Activated T-cell treated with anti-CD3 and anti-CD28 coated beads, Interleukin-2, amount 50 U/mL, for 72 hours (primary cell): ENCODE measurements around the gene DCAF15. TPM values are rescaled to one million over a fixed set of nuclear protein-coding genes. Genes with fewer than 3 reads are reported as not detected.

Experiments
- ATAC-seq, 2 donors: fragments of 150-1000 bp; cut with Tn5 transposase; replicated peaks in 1 of 2; 2 replicates each; pipeline ENCODE4 v1.10.0; 2021; ENCODE audit warnings: moderate library complexity in 2 of 2, mild to moderate bottlenecking in 1 of 2
- DNase-seq, 2 donors: peaks; one replicate each; pipeline ENCODE4 v3.0.0; 2021 to 2022; ENCODE audit warnings: mixed read lengths in 1 of 2
- H3K27ac Mint-ChIP-seq: one replicate; pipeline ENCODE4 v1.8.0; 2022; ENCODE audit warnings: mild to moderate bottlenecking, moderate library complexity, mixed read lengths
- H3K27me3 Mint-ChIP-seq: one replicate; pipeline ENCODE4 v1.8.0; 2022; ENCODE audit warnings: low read depth, mixed read lengths
- H3K36me3 Mint-ChIP-seq, 2 donors: one replicate each; pipeline ENCODE4 v1.8.0; 2022; ENCODE audit warnings: mixed read lengths in 2 of 2, mild to moderate bottlenecking in 1 of 2; ENCODE audit not compliant: insufficient read depth in 2 of 2
- H3K4me1 Mint-ChIP-seq: one replicate; pipeline ENCODE4 v1.8.0; 2022; ENCODE audit warnings: low read depth, mixed read lengths
- H3K4me3 Mint-ChIP-seq, 2 donors: one replicate each; pipeline ENCODE4 v1.8.0; 2022; ENCODE audit warnings: mild to moderate bottlenecking in 2 of 2, mixed read lengths in 2 of 2, moderate library complexity in 2 of 2
- H3K9me3 Mint-ChIP-seq, 2 donors: one replicate each; pipeline ENCODE4 v1.8.0; 2022; ENCODE audit warnings: mixed read lengths in 2 of 2
- total RNA-seq, 2 donors: library from RNA; stranded (reverse); gene quantifications; one replicate each; pipeline ENCODE4 v1.2.3, GENCODE V29; 2022

DCAF15 gene
- total RNA-seq, 2 donors from 2014 or later, result 62.9 to 79.8 TPM

GRCh38 chr19:14000691-14001375 lies 48.5 kb downstream of the DCAF15 start:
- Mint-ChIP-seq H3K4me3 (peak overlapping the region; percentile 48 to 53), H3K4me1 (peaks cover 48% of the 10 kb centered on the region)

DNA sequence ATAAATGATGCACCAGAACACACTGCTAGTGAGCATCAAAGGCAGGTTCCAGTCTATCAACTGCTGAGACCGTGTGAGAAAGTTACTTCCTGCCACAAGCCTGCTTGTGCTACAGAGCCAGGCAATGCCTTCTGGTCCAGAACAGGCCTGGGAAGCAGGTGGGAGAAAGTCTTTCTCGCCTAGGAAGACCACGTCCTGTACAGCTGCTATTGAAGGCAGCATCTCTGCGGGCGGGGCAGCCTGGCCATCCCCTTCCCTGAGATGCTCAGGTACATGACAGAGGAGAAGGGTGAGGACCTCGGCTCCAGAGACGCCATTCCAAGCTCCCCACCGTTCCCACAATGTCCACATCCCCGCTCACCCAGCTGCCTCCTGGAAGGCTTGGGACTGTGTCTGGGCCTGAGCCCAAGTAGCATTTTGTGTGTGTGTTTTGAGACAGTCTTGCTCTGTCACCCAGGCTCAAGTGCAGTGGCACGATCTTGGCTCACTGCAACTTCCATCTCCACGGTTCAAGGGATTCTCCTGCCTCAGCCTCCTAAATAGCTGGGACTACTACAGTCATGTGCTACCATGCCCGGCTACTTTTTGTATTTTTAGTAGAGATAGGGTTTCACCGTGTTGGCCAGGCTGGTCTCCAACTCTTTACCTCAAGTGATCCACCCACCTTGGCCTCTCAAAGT lies 50.4 kb downstream of the DCAF15 start:
- no peaks in the 10 kb centered on the region for H3K27me3 Mint-ChIP-seq
- peaks cover 8 to 14% of the 10 kb centered on the region in 2 donors for H3K36me3 Mint-ChIP-seq
- H3K9me3 Mint-ChIP-seq, result no peaks in the 10 kb centered on the region
- ATAC-seq, result no peak
- no peak for DNase-seq
- H3K4me3 Mint-ChIP-seq, result peak overlapping the region; percentile 78 to 89
- H3K4me1 Mint-ChIP-seq, result peaks cover 48% of the 10 kb centered on the region
- peak overlapping the region; percentile 98 for H3K27ac Mint-ChIP-seq

More at GRCh38 chr19:14000691-14001375, 48.5 kb downstream of the DCAF15 start:
- no peak for DNase-seq
- Mint-ChIP-seq H3K27ac (peak overlapping the region; percentile 98), H3K36me3 (peaks cover 8 to 14% of the 10 kb centered on the region in 2 donors), H3K9me3 (no peaks in the 10 kb centered on the region), H3K27me3 (no peaks in the 10 kb centered on the region)
- no peak for ATAC-seq

DNA sequence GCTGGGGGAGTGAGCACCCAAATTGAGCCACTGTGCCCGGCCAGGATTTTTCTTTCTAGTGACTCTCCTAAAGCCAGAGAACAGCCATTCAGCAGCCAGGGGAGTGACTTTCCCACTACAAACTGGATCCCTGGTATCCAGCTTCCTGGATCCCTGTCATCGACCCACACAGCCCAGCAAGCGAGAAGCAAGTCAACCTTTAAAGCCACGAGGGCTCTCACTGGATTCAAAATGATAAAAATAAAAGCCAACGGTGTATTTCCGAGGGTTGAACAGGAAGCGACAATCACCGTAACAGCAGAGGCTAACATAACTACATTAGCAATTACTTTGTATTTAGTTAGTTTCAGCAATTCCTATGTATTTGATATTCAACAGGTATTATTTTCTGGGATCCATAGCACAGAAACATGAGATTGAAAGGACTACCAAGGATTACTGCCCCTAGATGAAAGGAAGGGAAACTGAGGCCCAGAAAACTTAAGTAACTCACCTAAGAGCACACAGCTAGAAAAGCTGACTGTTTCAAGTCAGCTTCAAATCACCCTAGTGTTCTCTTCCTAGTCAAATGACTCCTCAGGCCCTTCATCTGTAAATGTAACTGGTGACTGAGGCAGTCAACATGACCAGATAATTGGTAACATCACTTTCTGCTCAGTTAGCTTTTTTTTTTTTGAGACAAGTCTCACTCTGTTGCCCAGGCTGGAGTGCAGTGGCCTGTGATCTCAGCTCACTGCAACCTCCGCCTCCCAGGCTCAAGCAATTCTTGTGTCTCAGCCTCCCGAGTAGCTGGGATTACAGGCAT lies 51.1 kb downstream of the DCAF15 start:
- ATAC-seq, result no peak
- DNase-seq, result no peak
- peak overlapping the region; percentile 98 for H3K27ac Mint-ChIP-seq
- no peaks in the 10 kb centered on the region for H3K27me3 Mint-ChIP-seq
- no peaks in the 10 kb centered on the region for H3K9me3 Mint-ChIP-seq
- peaks cover 48% of the 10 kb centered on the region for H3K4me1 Mint-ChIP-seq
- H3K4me3 Mint-ChIP-seq, result peak overlapping the region; percentile 78 to 89
- H3K36me3 Mint-ChIP-seq, result peaks cover 8 to 13% of the 10 kb centered on the region in 2 donors

DNA sequence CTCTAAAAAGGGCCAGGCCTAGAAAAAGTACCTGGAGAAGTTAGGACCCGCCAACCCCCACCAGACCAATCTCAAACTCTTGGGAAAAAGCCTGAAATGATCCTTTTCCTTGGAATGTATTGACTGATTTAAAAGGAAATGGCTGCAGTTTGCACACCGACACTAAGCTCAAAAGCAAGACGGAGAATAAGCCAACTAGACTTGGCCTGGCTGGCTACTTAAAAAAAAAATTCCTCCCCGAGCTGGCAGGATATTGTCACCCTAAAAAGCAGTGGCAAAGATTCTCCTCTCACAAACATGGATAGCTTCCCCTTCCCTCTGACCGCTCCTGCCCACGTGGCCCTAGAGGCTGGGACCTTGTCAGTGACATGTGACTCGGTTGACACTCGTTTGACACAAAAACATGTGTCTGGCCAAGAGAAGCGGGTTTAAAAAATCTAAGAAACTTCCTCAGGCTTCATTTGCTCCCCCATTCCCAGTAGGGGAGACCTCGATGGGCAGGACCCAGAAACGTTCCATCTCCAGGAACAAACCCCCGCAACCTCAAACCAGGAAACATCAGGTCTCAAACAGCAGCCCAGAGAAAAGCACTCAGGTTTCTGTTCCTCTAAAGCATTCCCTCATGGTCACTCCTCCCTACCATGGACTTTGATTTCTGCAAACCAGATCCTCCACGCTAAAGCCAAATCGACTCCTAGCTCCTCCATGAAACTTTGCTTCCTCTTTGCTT lies 52.5 kb downstream of the DCAF15 start:
- Mint-ChIP-seq H3K4me1 (peaks cover 48% of the 10 kb centered on the region), H3K36me3 (peaks cover 4 to 5% of the 10 kb centered on the region in 2 donors), H3K27me3 (no peaks in the 10 kb centered on the region), H3K4me3 (peak overlapping the region; percentile 81 to 87), H3K27ac (peak overlapping the region; percentile 83), H3K9me3 (no peaks in the 10 kb centered on the region)
- ATAC-seq (no peak), DNase-seq (no peak)

DNA sequence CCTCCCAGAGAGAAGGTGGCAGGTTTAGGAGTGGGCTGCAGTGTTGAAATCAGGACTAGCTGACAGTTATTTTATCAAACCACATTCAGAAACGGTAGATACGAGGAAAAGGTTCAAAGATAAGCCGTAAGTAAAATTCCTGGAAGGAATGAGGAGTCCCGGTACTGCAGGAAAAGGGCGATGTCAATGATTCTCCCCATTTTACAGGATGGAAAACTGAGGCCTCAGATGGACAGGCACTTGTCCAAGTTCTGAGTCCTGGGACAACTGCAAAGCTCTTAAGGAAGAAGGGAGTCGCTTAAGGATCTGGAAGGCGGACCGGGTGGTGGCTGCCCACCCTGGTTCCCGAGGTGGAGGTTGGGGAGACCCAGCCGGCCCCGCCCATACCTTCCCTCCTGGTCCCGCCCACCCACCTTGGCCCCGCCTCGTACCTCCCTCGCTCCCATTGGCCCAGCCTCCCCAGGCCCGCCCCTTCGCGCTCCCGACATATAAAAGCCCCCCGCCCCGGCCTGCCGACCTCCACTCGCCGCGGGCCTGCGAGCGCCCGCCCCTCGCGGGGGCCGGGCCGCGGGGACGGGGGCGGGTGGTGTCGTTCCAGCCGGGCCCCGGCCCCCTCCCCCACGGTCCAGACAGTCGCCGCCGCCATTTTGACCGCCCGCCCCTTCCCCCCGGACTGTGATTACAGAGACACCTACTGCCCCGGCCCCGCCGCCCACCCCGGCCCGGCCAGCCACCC lies 53.2 kb downstream of the DCAF15 start:
- peaks cover under 1 to 2% of the 10 kb centered on the region in 2 donors for H3K36me3 Mint-ChIP-seq
- H3K27me3 Mint-ChIP-seq, result no peaks in the 10 kb centered on the region
- ATAC-seq (peak; percentile 52 to 58), DNase-seq (peak; percentile 93)
- no peaks in the 10 kb centered on the region for H3K9me3 Mint-ChIP-seq
- peaks cover 47% of the 10 kb centered on the region for H3K4me1 Mint-ChIP-seq
- H3K27ac Mint-ChIP-seq, result peak overlapping the region; percentile 83
- H3K4me3 Mint-ChIP-seq, result peak overlapping the region; percentile 87 to 92

DNA sequence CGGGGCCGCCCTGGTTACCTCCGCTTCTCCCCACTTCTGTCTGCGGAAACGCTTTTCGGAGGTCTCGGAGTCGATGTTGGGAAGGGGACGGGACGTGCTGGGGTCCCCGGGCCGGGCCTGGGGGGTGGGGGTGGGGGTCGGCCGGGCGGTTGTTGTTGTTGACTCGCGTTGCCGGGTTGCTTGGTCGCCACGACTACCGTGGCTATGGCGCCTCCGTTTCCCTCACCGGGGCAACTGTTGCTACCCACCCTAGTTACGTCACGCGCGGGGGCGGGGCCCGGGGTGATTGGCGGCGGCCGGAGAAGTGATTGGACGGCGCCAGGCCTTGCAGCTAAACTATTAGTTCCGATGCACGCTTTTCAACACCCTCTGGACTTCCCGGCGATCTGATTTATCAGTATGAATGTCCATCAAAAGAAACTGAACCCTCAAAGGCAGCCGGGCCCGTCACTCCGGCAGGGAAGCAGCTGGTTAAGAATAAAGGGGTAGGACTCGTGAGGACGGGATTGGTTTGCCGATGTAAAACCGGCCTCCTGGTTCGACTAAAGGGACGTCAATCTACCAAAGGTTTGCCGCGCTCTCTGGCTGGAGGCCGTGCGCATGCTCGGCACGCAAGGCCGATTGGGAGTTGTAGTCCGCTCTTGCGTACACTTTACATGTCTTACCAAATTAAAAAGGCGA lies 53.9 kb downstream of the DCAF15 start, which contains the start of gene RFX1:
RFX1 (minus strand) TSS at position 236 of the 681 bp plus-strand sequence. CDS start 12,477 bp downstream, outside the sequence.
- H3K4me1 Mint-ChIP-seq, result peaks cover 40% of the 10 kb centered on the region
- H3K27ac Mint-ChIP-seq, result peak within 1 kb of the TSS; percentile 98
- peak; percentile 82 to 83 for ATAC-seq
- H3K27me3 Mint-ChIP-seq, result no peaks in the 10 kb centered on the region
- H3K9me3 Mint-ChIP-seq, result no peaks in the 10 kb centered on the region
- DNase-seq, result peak; percentile 100
- H3K36me3 Mint-ChIP-seq, result no peaks in the 10 kb centered on the region
- peak within 1 kb of the TSS; percentile 92 to 95 for H3K4me3 Mint-ChIP-seq

DNA sequence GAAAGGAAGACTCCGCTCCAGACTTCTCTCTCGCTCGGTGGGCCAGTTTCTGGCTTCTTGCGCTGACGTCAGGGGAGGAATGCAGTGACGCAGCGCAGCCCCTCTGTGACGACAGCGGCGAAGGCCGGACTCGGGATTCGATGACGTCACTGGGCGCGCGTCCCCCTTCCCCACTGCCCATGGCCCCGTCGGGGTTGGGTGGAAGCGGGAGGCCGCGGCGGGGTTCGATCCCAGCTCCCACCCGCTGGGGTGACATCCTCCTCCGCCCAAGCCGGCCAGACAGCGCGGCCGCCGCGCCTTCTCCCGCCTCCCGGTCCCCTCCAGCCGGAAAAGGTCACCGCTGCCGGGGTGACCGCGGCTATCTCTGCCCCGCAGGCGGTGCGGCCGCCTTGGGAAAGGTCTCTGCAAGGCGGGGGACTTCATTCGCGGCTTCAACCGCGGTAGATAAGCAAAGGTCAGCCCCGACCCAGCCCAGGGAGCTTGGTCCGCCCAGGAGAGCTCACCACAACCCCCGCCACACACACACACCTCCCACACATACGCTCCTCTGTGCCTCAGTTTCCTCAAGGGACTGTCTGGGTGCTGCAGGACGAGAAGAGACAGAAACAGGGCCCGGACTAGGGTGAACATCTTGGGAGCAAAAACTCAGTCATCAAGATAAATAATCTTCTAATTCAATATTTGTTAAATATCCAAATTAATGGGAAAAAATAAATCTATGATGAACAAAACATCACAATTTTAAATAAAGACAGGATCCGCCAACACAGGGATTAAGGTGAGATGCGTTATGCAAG lies 54.7 kb downstream of the DCAF15 start:
- no peaks in the 10 kb centered on the region for H3K27me3 Mint-ChIP-seq
- H3K4me1 Mint-ChIP-seq, result peaks cover 32% of the 10 kb centered on the region
- H3K36me3 Mint-ChIP-seq, result no peaks in the 10 kb centered on the region
- H3K4me3 Mint-ChIP-seq, result peak overlapping the region; percentile 92 to 95
- H3K9me3 Mint-ChIP-seq, result no peaks in the 10 kb centered on the region
- ATAC-seq (peak; percentile 11 to 25), DNase-seq (no peak)
- peak overlapping the region; percentile 98 for H3K27ac Mint-ChIP-seq

Other genes with a start within 250 kb of the DCAF15 start
- gene MRI1, start 188.0 kb upstream of the DCAF15 start, total RNA-seq, result 10 to 100 TPM; 37.6 to 42.2 TPM
- gene C19orf53, start 178.1 kb upstream of the DCAF15 start, total RNA-seq, result 10 to 100 TPM; 76.5 to 88.1 TPM
- gene ZSWIM4, start 157.1 kb upstream of the DCAF15 start, total RNA-seq, result 10 to 100 TPM; 11.1 to 12.0 TPM
- gene NANOS3, start 75.4 kb upstream of the DCAF15 start, total RNA-seq, result 1 to 10 TPM; 3.1 to 3.8 TPM
- gene BRME1, start 46.4 kb upstream of the DCAF15 start, total RNA-seq, result 10 to 100 TPM; 13.2 to 15.7 TPM
- gene CC2D1A, start 46.3 kb upstream of the DCAF15 start, total RNA-seq, result 10 to 100 TPM; 39.4 to 44.7 TPM
- under 1 TPM in 1 of 2 donors, not detected in 1; 0.81 TPM for gene PODNL1, start 14.1 kb upstream of the DCAF15 start, total RNA-seq
- 10 to 100 TPM; 11.4 to 11.9 TPM for gene RFX1, start 53.8 kb downstream of the DCAF15 start, total RNA-seq
- gene RLN3, start 75.6 kb downstream of the DCAF15 start, total RNA-seq, result not detected
- gene IL27RA, start 79.3 kb downstream of the DCAF15 start, total RNA-seq, result 10 to 100 TPM; 67.0 to 75.2 TPM
- under 1 TPM in 1 of 2 donors, not detected in 1; 0.10 TPM for gene PALM3, start 109.6 kb downstream of the DCAF15 start, total RNA-seq
- gene MISP3, start 120.3 kb downstream of the DCAF15 start, total RNA-seq, result 1 to 10 TPM; 4.6 to 5.8 TPM
- not detected for gene C19orf67, start 133.3 kb downstream of the DCAF15 start, total RNA-seq
- gene SAMD1, start 138.2 kb downstream of the DCAF15 start, total RNA-seq, result 10 to 100 TPM; 41.6 to 77.1 TPM
- 10 to 100 TPM; 67.7 to 75.0 TPM for gene PRKACA, start 165.3 kb downstream of the DCAF15 start, total RNA-seq
- 10 to 100 TPM; 71.3 to 84.4 TPM for gene ASF1B, start 184.1 kb downstream of the DCAF15 start, total RNA-seq